Fibroblast of lung (primary cell): ENCODE data around the gene ZBTB7C. TPM values are rescaled to one million over a fixed set of nuclear protein-coding genes. Genes with fewer than 3 reads are reported as not detected.

ENCODE experiments used
- DNase-seq, 2 donors: peaks; one replicate each; pipeline versions ENCODE4 v3.0.0 to v3.0.0-alpha.2; 2010; ENCODE audit warnings: low read depth in 2 of 2
- H2AFZ ChIP-seq: 2 replicates; pipeline ENCODE4 v1.5.1; 2012; ENCODE audit warnings: low read length, control low read depth, inconsistent platforms
- H3K27ac ChIP-seq: 2 replicates; pipeline ENCODE4 v1.5.1; 2011; ENCODE audit warnings: low read length, control low read depth; ENCODE audit not compliant: insufficient read depth
- H3K27me3 ChIP-seq: 2 replicates; pipeline ENCODE4 v1.5.1; 2011; ENCODE audit warnings: mild to moderate bottlenecking, low read length; ENCODE audit not compliant: control insufficient read depth, insufficient read depth
- H3K36me3 ChIP-seq: 2 replicates; pipeline ENCODE4 v1.5.1; 2011; ENCODE audit warnings: low read length; ENCODE audit not compliant: control insufficient read depth, insufficient read depth
- H3K4me1 ChIP-seq: 2 replicates; pipeline ENCODE4 v1.5.1; 2011; ENCODE audit warnings: low read length; ENCODE audit not compliant: control insufficient read depth, insufficient read depth; ENCODE audit errors: extremely low read depth
- H3K4me2 ChIP-seq: 2 replicates; pipeline ENCODE4 v1.5.1; 2011; ENCODE audit warnings: low read length, control low read depth; ENCODE audit not compliant: insufficient read depth; ENCODE audit errors: extremely low read depth
- H3K4me3 ChIP-seq, 4 experiments: fragments of 200-600 bp in 1 of 4; sonication (generic) in 1 of 4; replicated peaks in 1 of 4; 2 replicates each; pipeline ENCODE4 v1.5.1; 2011 to 2016; ENCODE audit warnings: low read length in 4 of 4, low read depth in 3 of 4, mild to moderate bottlenecking in 3 of 4, control low read depth in 2 of 4, inconsistent platforms in 1 of 4, mixed read lengths in 1 of 4; ENCODE audit not compliant: insufficient read depth in 1 of 4; ENCODE audit errors: control extremely low read depth in 1 of 4
- H3K79me2 ChIP-seq: 2 replicates; pipeline ENCODE4 v1.5.1; 2012; ENCODE audit warnings: mild to moderate bottlenecking, low read length, inconsistent platforms; ENCODE audit not compliant: control insufficient read depth, insufficient read depth
- H3K9ac ChIP-seq: 2 replicates; pipeline ENCODE4 v1.5.1; 2011; ENCODE audit warnings: mild to moderate bottlenecking, low read length, control low read depth; ENCODE audit not compliant: insufficient read depth
- H3K9me3 ChIP-seq: 2 replicates; pipeline ENCODE4 v1.5.1; 2012; ENCODE audit warnings: low read depth, low read length; ENCODE audit not compliant: control insufficient read depth, insufficient read depth
- H4K20me1 ChIP-seq: 2 replicates; pipeline ENCODE4 v1.5.1; 2011; ENCODE audit warnings: low read length; ENCODE audit not compliant: control insufficient read depth, insufficient read depth; ENCODE audit errors: extremely low read depth
- CTCF ChIP-seq, 2 donors: IDR thresholded peaks in 1 of 2; conservative IDR thresholded peaks in 1 of 2; 1 replicate in 1 of 2; 2 replicates in 1 of 2; pipeline ENCODE4 v1.5.1; 2011 to 2012; ENCODE audit warnings: low read length in 2 of 2, control low read depth in 1 of 2, inconsistent platforms in 1 of 2, low read depth in 1 of 2, mild to moderate bottlenecking in 1 of 2
- EZH2 ChIP-seq: IDR thresholded peaks from 2 replicates; pipeline ENCODE4 v1.5.1; 2012; ENCODE audit warnings: low read length, control low read depth, mild to moderate bottlenecking; ENCODE audit errors: missing control alignments
- polyA plus RNA-seq, 2 donors: library from polyadenylated mRNA; depleted of rRNA in 1 of 2; stranded (reverse) in 1 of 2; unstranded in 1 of 2; fragments of >200 nt; gene quantifications; 2 replicates each; pipeline ENCODE4 v1.2.1, GENCODE V29; 2011 to 2012; ENCODE audit warnings: missing spikeins in 1 of 2
- total RNA-seq: library from RNA; depleted of rRNA; stranded (reverse); fragments of >200 nt; gene quantifications from 2 replicates; pipeline ENCODE4 v1.2.1, GENCODE V29; 2014

Gene ZBTB7C
- total and polyA plus RNA-seq, 2 donors (not counting 1 experiment from before 2014, with no cell fraction given) = 0.19 to 0.33 TPM

- no peak overlapping the region for H3K4me2 ChIP-seq
- H3K27me3 ChIP-seq = no peaks in the 10 kb centered on the region
- no peak overlapping the region for H2AFZ ChIP-seq
- no peaks in the 10 kb centered on the region for H4K20me1 ChIP-seq
- no peaks in the 10 kb centered on the region for H3K4me1 ChIP-seq
- H3K9ac ChIP-seq = no peak overlapping the region
- TF ChIP-seq EZH2 (no peak), CTCF (conservative IDR thresholded peaks at IDR 0.05 in 1 of 2, IDR thresholded peaks at IDR 0.05 in 1 of 2; ENCODE audit: low read depth in 1 of 2, low read length in 2 of 2) (no peak)
- no peak overlapping the region for H3K27ac ChIP-seq
- H3K4me3 ChIP-seq = no peak overlapping the region
- DNase-seq = no peak
- no peaks in the 10 kb centered on the region for H3K9me3 ChIP-seq
- H3K79me2 ChIP-seq = no peaks in the 10 kb centered on the region
- no peaks in the 10 kb centered on the region for H3K36me3 ChIP-seq
These were observed 217.7 kb downstream of the ZBTB7C start for GRCh38 chr18:48191494-48191893.

- no peaks in the 10 kb centered on the region for H3K36me3 ChIP-seq
- H3K27ac ChIP-seq = no peak overlapping the region
- H2AFZ ChIP-seq = no peak overlapping the region
- H3K4me3 ChIP-seq = no peak overlapping the region
- no peak overlapping the region for H3K9ac ChIP-seq
- TF ChIP-seq EZH2 (no peak), CTCF (conservative IDR thresholded peaks at IDR 0.05 in 1 of 2, IDR thresholded peaks at IDR 0.05 in 1 of 2; ENCODE audit: low read depth in 1 of 2, low read length in 2 of 2) (no peak)
- H3K4me1 ChIP-seq = no peaks in the 10 kb centered on the region
- H3K79me2 ChIP-seq = no peaks in the 10 kb centered on the region
- no peaks in the 10 kb centered on the region for H3K9me3 ChIP-seq
- no peaks in the 10 kb centered on the region for H3K27me3 ChIP-seq
- H4K20me1 ChIP-seq = no peaks in the 10 kb centered on the region
- no peak for DNase-seq
- no peak overlapping the region for H3K4me2 ChIP-seq
These were observed 218.2 kb downstream of the ZBTB7C start for GRCh38 chr18:48190994-48191393.

- H3K27ac ChIP-seq = no peak overlapping the region
- H3K79me2 ChIP-seq = no peaks in the 10 kb centered on the region
- H3K4me1 ChIP-seq = no peaks in the 10 kb centered on the region
- no peak overlapping the region for H3K4me2 ChIP-seq
- TF ChIP-seq EZH2 (no peak), CTCF (conservative IDR thresholded peaks at IDR 0.05 in 1 of 2, IDR thresholded peaks at IDR 0.05 in 1 of 2; ENCODE audit: low read depth in 1 of 2, low read length in 2 of 2) (no peak)
- no peaks in the 10 kb centered on the region for H3K9me3 ChIP-seq
- no peak overlapping the region for H3K9ac ChIP-seq
- no peaks in the 10 kb centered on the region for H3K36me3 ChIP-seq
- no peaks in the 10 kb centered on the region for H3K27me3 ChIP-seq
- DNase-seq = no peak
- H2AFZ ChIP-seq = no peak overlapping the region
- no peaks in the 10 kb centered on the region for H4K20me1 ChIP-seq
- H3K4me3 ChIP-seq = no peak overlapping the region
These were observed 220.6 kb downstream of the ZBTB7C start for GRCh38 chr18:48188609-48189008.
